KMS-11 (cell line): ENCODE data around the gene KLHL29.

Experiments
- H2AFZ ChIP-seq: fragments of 200-600 bp; sonication (generic); 2 replicates; pipeline ENCODE4 v1.6.1; 2016; ENCODE audit warnings: antibody characterized with exemption, mixed run types, low read depth
- H3K27ac ChIP-seq: fragments of 200-600 bp; sonication (generic); 2 replicates; pipeline ENCODE4 v1.6.1; 2016; ENCODE audit warnings: mild to moderate bottlenecking, mixed run types
- H3K27me3 ChIP-seq: fragments of 200-600 bp; sonication (generic); 2 replicates; pipeline ENCODE4 v1.6.1; 2017; ENCODE audit warnings: mild to moderate bottlenecking, low read depth, mixed run types, moderate library complexity; ENCODE audit not compliant: insufficient read depth
- H3K36me3 ChIP-seq: fragments of 200-600 bp; sonication (generic); 2 replicates; pipeline ENCODE4 v1.6.1; 2017; ENCODE audit warnings: mild to moderate bottlenecking, mixed run types; ENCODE audit not compliant: insufficient read depth
- H3K4me1 ChIP-seq: fragments of 200-600 bp; sonication (generic); 2 replicates; pipeline ENCODE4 v1.6.1; 2016; ENCODE audit warnings: mild to moderate bottlenecking, low read depth, mixed run types; ENCODE audit not compliant: poor library complexity, severe bottlenecking
- H3K4me2 ChIP-seq: fragments of 200-600 bp; sonication (generic); 2 replicates; pipeline ENCODE4 v1.7.0; 2016; ENCODE audit warnings: mild to moderate bottlenecking, mixed run types
- H3K4me3 ChIP-seq: fragments of 200-600 bp; sonication (generic); IDR thresholded peaks from 2 replicates; pipeline ENCODE4 v1.6.1; 2017; ENCODE audit warnings: low read depth, low read length, mixed read lengths; ENCODE audit not compliant: insufficient read depth
- H3K79me2 ChIP-seq: fragments of 200-600 bp; sonication (generic); 2 replicates; pipeline ENCODE4 v1.6.1; 2016; ENCODE audit warnings: low read depth, mixed run types; ENCODE audit not compliant: insufficient read depth
- H3K9ac ChIP-seq: fragments of 200-600 bp; sonication (generic); 2 replicates; pipeline ENCODE4 v1.6.1; 2016; ENCODE audit warnings: mild to moderate bottlenecking, mixed run types
- H4K20me1 ChIP-seq: fragments of 200-600 bp; sonication (generic); 2 replicates; pipeline ENCODE4 v1.6.1; 2016; ENCODE audit warnings: mild to moderate bottlenecking, mixed run types; ENCODE audit not compliant: insufficient read depth
- TF ChIP-seq, protein P1 (sequence below): fragments of 200-600 bp; sonication (generic); conservative IDR thresholded peaks from 2 replicates; pipeline ENCODE4 v1.6.1; 2017; ENCODE audit warnings: low read depth, mild to moderate bottlenecking, antibody characterized with exemption, low read length, moderate library complexity, mixed read lengths

KLHL29 gene

GRCh38 chr2:23452372-23452771 is 67.4 kb downstream of the KLHL29 start:
- Histone ChIP-seq H4K20me1 (no peaks in the 10 kb centered on the region), H3K27ac (no peak overlapping the region), H3K27me3 (no peaks in the 10 kb centered on the region), H3K4me1 (no peaks in the 10 kb centered on the region), H2AFZ (no peak overlapping the region), H3K36me3 (no peaks in the 10 kb centered on the region), H3K9ac (no peak overlapping the region), H3K4me3 (no peak overlapping the region), H3K79me2 (no peaks in the 10 kb centered on the region), H3K4me2 (no peak overlapping the region)
- TF ChIP-seq, protein P1, sequence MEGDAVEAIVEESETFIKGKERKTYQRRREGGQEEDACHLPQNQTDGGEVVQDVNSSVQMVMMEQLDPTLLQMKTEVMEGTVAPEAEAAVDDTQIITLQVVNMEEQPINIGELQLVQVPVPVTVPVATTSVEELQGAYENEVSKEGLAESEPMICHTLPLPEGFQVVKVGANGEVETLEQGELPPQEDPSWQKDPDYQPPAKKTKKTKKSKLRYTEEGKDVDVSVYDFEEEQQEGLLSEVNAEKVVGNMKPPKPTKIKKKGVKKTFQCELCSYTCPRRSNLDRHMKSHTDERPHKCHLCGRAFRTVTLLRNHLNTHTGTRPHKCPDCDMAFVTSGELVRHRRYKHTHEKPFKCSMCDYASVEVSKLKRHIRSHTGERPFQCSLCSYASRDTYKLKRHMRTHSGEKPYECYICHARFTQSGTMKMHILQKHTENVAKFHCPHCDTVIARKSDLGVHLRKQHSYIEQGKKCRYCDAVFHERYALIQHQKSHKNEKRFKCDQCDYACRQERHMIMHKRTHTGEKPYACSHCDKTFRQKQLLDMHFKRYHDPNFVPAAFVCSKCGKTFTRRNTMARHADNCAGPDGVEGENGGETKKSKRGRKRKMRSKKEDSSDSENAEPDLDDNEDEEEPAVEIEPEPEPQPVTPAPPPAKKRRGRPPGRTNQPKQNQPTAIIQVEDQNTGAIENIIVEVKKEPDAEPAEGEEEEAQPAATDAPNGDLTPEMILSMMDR = no peak

DNA sequence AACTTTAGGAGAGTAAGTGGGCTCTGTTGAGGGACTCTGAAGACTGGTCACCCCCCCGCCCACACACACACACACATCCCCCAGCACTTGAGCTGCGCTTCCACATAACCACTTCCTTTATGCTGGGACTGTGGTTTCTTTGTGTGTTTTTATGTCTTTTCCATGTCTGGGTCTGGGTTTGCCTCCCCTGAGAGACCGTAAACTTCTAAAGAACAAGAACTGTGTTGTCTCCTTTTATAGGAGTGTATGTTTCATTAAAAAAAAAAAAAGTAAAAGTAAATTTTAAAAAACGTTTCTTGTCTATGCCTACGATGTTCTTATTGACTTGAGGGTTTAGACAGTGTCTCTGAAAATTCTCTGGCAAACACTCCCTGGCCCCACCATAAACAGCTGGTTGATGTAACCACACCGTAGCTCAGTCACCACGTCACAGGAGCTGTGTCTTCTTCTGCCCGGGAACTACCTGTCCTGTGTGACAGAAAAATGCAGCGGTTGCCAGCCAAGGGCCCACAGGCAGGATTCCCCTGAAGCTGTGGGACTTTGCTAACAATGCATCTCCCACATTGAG is 68.0 kb downstream of the KLHL29 start:
- no peak overlapping the region for H3K4me3 ChIP-seq
- no peak overlapping the region for H2AFZ ChIP-seq
- TF ChIP-seq, protein P1 = no peak
- no peaks in the 10 kb centered on the region for H3K4me1 ChIP-seq
- H3K79me2 ChIP-seq = no peaks in the 10 kb centered on the region
- H3K4me2 ChIP-seq = no peak overlapping the region
- H3K27ac ChIP-seq = no peak overlapping the region
- no peaks in the 10 kb centered on the region for H3K36me3 ChIP-seq
- H4K20me1 ChIP-seq = no peaks in the 10 kb centered on the region
- H3K9ac ChIP-seq = no peak overlapping the region
- no peaks in the 10 kb centered on the region for H3K27me3 ChIP-seq

DNA sequence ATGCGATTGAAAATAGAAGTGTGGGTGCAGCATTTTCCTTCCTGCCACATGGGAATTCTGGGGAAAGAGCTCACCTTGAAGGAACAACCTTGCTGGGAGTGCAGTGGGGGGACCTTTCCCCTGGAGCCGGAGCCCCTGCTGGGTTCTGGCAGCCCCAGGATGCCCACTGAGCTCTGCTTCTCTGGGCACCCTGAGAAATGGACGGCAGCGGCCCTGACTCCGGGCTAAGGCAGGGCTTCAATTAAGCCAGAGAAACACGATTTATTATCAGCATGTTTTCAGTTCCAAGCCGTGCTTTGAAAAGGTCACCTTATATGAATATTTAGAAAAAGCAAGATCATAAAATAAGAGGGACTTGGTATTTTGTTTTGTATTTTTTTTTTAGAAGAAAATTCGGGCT is 68.5 kb downstream of the KLHL29 start:
- no peaks in the 10 kb centered on the region for H3K27me3 ChIP-seq
- H3K4me1 ChIP-seq = no peaks in the 10 kb centered on the region
- H3K4me3 ChIP-seq = no peak overlapping the region
- H3K36me3 ChIP-seq = no peaks in the 10 kb centered on the region
- no peak overlapping the region for H3K27ac ChIP-seq
- TF ChIP-seq, protein P1 = no peak
- no peaks in the 10 kb centered on the region for H4K20me1 ChIP-seq
- H3K4me2 ChIP-seq = no peak overlapping the region
- H3K79me2 ChIP-seq = no peaks in the 10 kb centered on the region
- no peak overlapping the region for H2AFZ ChIP-seq
- H3K9ac ChIP-seq = no peak overlapping the region

DNA sequence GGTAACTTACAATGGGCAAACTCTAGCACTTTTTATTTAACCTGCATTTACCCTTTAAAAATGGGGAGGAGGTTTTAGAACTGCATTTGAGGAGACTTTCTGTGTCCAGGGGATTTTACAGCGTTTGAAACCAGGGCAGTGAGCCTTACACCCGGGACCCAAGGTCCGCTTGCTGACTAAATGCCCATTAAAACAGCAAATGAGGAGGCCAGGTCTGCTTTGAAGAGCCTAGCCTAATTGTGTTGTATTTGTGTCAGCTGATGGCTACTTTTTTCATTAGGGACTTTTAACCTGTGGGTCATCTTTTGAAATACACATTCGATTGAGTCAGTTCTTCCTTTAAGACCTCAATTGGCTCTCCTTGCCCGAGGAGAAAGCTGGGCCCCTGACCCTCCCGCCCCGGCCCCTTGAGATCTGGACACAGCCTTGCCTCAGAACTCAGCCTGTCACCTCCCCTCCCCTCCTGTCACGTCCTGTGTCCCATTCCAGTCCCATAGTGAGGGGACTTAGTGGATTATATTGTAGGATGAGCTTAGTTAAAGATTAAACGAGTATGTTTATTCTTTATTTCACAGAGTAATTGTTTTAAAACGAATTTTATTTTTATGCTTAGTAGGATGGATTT is 69.0 kb downstream of the KLHL29 start:
- Histone ChIP-seq H2AFZ (no peak overlapping the region), H3K4me1 (no peaks in the 10 kb centered on the region), H3K9ac (no peak overlapping the region), H3K4me3 (no peak overlapping the region), H3K27me3 (no peaks in the 10 kb centered on the region), H3K79me2 (no peaks in the 10 kb centered on the region), H3K36me3 (no peaks in the 10 kb centered on the region), H4K20me1 (no peaks in the 10 kb centered on the region), H3K27ac (no peak overlapping the region), H3K4me2 (no peak overlapping the region)
- TF ChIP-seq, protein P1 = no peak
